Spleen (tissue), 3 donors: ENCODE measurements around the gene UCHL1.

Experiments
- POLR2A ChIP-seq, 3 donors: fragments of 450-650 bp; IDR thresholded peaks; one replicate each; pipeline ENCODE4 v1.5.1; 2017; ENCODE audit warnings: antibody characterized with exemption in 3 of 3, mild to moderate bottlenecking in 1 of 3
- POLR2AphosphoS5 ChIP-seq, 3 donors: sonication (generic); formaldehyde crosslinking; IDR thresholded peaks; one replicate each; pipeline ENCODE4 v1.5.1; 2017; ENCODE audit warnings: antibody characterized with exemption in 3 of 3

- TF ChIP-seq POLR2A (IDR thresholded peaks at IDR 0.05) (no peak), POLR2AphosphoS5 (IDR thresholded peaks at IDR 0.05) (no peak)
Measured at GRCh38 chr4:41236508-41236907, 20.2 kb upstream of the UCHL1 start.
